ENCODE measurements around the gene TCEAL1.

- TF ChIP-seq, protein P1, sequence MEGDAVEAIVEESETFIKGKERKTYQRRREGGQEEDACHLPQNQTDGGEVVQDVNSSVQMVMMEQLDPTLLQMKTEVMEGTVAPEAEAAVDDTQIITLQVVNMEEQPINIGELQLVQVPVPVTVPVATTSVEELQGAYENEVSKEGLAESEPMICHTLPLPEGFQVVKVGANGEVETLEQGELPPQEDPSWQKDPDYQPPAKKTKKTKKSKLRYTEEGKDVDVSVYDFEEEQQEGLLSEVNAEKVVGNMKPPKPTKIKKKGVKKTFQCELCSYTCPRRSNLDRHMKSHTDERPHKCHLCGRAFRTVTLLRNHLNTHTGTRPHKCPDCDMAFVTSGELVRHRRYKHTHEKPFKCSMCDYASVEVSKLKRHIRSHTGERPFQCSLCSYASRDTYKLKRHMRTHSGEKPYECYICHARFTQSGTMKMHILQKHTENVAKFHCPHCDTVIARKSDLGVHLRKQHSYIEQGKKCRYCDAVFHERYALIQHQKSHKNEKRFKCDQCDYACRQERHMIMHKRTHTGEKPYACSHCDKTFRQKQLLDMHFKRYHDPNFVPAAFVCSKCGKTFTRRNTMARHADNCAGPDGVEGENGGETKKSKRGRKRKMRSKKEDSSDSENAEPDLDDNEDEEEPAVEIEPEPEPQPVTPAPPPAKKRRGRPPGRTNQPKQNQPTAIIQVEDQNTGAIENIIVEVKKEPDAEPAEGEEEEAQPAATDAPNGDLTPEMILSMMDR (IDR thresholded peaks at IDR 0.05) = no peak
- no peak for TF ChIP-seq POLR2A (IDR thresholded peaks at IDR 0.05)
These were observed 12.0 kb upstream of the TCEAL1 start for GRCh38 chrX:103616676-103617186.
